ENCODE data around the gene RAB5IF. TPM values are rescaled to one million over a fixed set of nuclear protein-coding genes. Genes with fewer than 3 reads are reported as not detected.
"Not testable (repeated sequence)": the region's sequence is repeated elsewhere in the genome, so short reads cannot be mapped to it uniquely, and the experiment has no call there.

The RAB5IF gene
- polyA plus RNA-seq (ENCODE audit: insufficient read depth in 1 of 5, insufficient read length in 5 of 5, low replicate concordance in 1 of 5): 10 to 100 TPM; 38.7 to 65.5 (median 46.7) TPM
- long read RNA-seq, donor 1, transcript RAB5IF-202 (4 exons, 1,114 nt): major isoform, 51 of 90 reads
- long read RNA-seq, donor 1, partial matches to known transcripts: 31 of 90 reads
- long read RNA-seq, donor 1, other reads (novel, unspliced or antisense): 0 of 90 reads
- long read RNA-seq, donor 2, transcript RAB5IF-202 (4 exons, 1,114 nt): major isoform, 23 of 25 reads
- long read RNA-seq, donor 2, partial matches to known transcripts: 0 of 25 reads
- long read RNA-seq, donor 2, other reads (novel, unspliced or antisense): 0 of 25 reads
- long read RNA-seq, donor 3, transcript RAB5IF-202 (4 exons, 1,114 nt): major isoform, 30 of 41 reads
- long read RNA-seq, donor 3, partial matches to known transcripts: 7 of 41 reads
- long read RNA-seq, donor 3, other reads (novel, unspliced or antisense): 0 of 41 reads
- long read RNA-seq, donor 4, transcript RAB5IF-202 (4 exons, 1,114 nt): major isoform, 21 of 35 reads
- long read RNA-seq, donor 4, partial matches to known transcripts: 13 of 35 reads
- long read RNA-seq, donor 4, other reads (novel, unspliced or antisense): 0 of 35 reads
- long read RNA-seq, donor 5, transcript RAB5IF-202 (4 exons, 1,114 nt): major isoform, 51 of 67 reads
- long read RNA-seq, donor 5, partial matches to known transcripts: 10 of 67 reads
- long read RNA-seq, donor 5, other reads (novel, unspliced or antisense): 0 of 67 reads
- long read RNA-seq, donor 6, transcript RAB5IF-202 (4 exons, 1,114 nt): major isoform, 54 of 58 reads
- long read RNA-seq, donor 6, partial matches to known transcripts: 0 of 58 reads
- long read RNA-seq, donor 6, other reads (novel, unspliced or antisense): 0 of 58 reads
- long read RNA-seq, donor 7, transcript RAB5IF-202 (4 exons, 1,114 nt): major isoform, 30 of 33 reads
- long read RNA-seq, donor 7, partial matches to known transcripts: 0 of 33 reads
- long read RNA-seq, donor 7, other reads (novel, unspliced or antisense): 0 of 33 reads
- long read RNA-seq, donor 8, transcript RAB5IF-202 (4 exons, 1,114 nt): major isoform, 21 of 23 reads
- long read RNA-seq, donor 8, partial matches to known transcripts: 0 of 23 reads
- long read RNA-seq, donor 8, other reads (novel, unspliced or antisense): 0 of 23 reads

- peak; percentile 100 for DNase-seq
These were observed at the start of gene RAB5IF for GRCh38 chr20:36605399-36606157. RAB5IF (plus strand) TSS chr20:36605779; CDS start chr20:36605952, 173 bp downstream.

DNA sequence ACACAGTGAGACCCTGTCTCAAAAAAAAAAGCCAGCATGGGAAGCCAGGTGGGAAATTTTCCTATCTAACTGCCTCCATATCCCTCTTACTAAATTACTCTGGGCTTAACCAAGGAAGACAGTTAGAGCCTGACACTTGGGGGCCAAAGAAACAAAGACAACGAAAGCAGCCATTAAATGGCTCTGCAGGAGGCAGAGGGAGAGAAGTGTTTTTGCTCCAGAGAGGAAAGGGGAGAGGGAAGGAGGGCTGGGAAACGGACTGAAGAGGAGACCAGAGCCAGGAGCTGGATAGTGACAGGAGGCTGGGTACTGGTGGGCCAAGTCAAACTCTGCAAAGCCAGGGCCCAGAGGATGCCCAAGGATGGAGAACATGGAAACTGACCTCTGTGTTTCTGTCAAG is 42.9 kb upstream of the RAB5IF start:
- no peak for DNase-seq

DNA sequence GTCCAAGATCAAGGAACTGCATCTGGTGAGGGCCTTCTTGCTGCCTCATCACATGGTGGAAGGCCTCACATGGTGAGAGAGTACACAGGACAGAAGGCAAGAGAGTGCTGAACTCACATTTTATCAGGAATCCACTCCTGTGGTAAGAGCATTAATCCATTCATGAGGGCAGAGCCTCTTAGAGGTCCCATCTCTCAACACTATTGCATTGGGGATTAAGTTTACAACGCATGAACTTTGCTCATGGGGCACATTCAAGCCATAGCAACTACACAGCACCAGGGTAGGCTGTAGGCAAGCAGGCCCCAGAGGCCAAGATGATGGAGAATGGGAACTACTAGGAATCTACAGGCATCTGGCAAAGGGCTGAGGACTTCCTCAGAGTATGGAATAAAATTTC is 42.2 kb upstream of the RAB5IF start:
- no peak for DNase-seq

DNA sequence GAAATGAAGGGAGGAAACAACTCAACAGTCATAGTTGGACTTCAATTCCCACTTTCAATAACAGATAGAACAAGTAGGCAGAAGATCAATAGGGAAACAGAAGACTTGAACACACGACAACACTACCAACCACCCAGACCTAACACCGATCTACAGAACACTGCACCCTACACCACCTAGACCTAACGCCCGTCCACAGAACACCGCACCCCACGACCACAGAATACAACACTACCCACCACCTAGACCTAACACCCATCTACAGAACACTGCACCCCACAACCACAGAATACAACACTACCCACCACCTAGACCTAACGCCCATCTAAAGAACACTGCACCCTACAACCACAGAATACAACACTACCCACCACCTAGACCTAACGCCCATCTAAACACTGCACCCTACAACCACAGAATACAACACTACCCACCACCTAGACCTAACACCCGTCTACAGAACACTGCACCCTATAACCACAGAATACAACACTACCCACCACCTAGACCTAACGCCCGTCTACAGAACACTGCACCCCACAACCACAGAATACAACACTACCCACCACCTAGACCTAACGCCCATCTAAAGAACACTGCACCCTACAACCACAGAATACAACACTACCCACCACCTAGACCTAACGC is 41.4 kb upstream of the RAB5IF start:
- not testable (repeated sequence) for DNase-seq

DNA sequence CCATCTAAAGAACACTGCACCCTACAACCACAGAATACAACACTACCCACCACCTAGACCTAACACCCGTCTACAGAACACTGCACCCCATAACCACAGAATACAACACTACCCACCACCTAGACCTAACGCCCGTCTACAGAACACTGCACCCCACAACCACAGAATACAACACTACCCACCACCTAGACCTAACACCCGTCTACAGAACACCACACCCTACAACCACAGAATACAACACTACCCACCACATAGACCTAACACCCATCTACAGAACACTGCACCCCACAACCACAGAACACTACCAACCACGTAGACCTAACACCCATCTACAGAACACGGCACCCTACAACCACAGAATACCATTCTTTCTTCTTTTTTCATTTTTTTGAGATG is 40.9 kb upstream of the RAB5IF start:
- not testable (repeated sequence) for DNase-seq

DNA sequence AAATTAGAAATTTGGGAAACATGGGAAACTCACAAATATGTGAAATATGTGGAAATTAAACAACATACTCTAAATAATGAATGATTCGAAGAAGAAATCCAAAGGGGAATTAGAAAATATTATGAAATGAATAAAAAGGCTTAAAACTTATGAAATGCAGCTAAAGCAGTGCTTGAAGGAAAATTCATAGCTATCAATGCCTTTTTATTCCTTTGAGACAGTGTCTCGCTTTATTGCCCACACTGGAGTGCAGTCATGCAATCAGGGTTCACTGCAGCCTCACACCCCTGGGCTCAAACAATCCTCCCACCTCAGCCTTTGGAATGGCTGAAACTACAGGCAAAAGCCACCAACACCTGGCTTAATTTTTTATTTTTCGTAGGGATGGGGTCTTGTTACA is 40.1 kb upstream of the RAB5IF start:
- no peak for DNase-seq

DNA sequence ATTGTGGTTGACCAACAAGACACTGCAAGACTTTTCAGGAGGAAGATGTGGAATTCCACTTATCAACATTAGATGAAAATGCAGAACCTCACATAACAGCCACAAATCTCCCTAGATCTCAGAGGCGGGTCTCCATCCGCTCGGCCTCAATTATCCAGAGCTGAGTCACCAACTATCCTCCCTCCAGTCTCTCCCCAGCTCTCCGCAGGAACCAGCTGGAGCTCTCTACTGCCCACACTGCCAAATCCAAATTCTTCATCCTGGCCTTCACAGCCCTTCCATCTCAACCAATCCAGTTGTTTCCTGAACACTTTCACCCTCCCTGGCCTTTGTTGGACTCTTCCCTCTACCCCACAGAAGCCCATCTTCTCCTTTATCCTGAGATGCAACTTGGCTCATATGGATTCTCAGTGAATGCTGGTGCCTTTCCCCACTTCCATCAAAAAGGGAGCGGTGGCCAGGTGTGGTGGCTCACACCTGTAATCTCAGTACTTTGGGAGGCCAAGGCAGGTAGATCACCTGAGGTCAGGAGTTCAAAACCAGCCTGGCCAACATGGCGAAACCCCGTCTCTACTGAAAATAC is 35.6 kb upstream of the RAB5IF start:
- DNase-seq: no peak

DNA sequence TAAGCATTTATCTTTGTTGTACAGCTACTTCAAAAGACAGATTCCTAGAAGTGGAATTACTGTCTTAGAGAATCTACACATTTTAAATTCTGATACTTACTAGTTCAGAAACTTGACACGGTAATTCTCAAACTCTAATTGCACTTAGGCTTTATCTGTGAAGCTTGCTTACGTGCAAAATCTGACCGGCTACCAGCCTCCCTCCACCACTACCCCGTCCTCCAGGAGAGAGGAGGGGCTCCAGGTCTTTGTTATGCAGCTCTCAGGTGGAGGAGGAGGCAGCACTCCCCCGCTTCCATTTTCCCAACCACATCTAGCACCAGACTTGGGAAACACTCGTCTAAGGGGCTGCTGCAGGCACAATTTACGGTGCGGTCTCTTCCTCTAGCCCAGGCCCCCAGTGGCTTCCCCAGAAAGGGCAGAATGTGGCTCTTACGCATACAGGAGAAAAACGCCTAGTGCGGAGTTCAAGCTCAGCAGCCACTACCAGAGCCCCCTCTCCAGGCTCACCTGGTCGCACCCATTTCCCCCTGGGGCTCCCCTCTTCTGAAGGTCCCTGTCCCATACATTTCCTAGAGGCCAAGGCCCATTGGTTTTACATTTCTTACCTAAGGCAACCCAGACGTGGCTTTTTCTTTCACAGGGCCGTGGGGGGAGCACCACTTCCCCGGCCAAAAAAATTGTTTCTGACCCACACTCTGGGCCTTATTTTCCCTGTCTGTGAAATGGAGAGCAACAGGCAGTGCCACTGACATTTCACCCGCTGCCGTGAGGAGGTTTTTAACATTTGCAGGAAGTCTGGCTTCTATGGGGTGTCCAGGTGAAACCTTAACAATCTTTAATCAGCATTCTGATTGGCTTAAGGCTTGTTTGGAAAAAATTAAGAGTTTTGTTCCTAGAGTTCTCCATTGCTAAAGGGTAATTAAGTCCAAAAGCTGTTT is 33.7 kb upstream of the RAB5IF start:
- peak; percentile 30 to 45 for DNase-seq

GRCh38 chr20:36572701-36573102 is 32.9 kb upstream of the RAB5IF start:
- peak; percentile 31 to 48 for DNase-seq

GRCh38 chr20:36573103-36573797 is 32.3 kb upstream of the RAB5IF start, which contains the start of gene TGIF2:
TGIF2 (plus strand) TSS chr20:36573597; CDS start chr20:36578775, 5,178 bp downstream.
- peak; percentile 92 to 93 for DNase-seq

GRCh38 chr20:36573798-36574365 is 31.7 kb upstream of the RAB5IF start:
- DNase-seq: peak in 1 of 2 donors; percentile 56

- DNase-seq: peak; percentile 47 to 64
These were observed 31.0 kb upstream of the RAB5IF start for GRCh38 chr20:36574366-36575135.

DNA sequence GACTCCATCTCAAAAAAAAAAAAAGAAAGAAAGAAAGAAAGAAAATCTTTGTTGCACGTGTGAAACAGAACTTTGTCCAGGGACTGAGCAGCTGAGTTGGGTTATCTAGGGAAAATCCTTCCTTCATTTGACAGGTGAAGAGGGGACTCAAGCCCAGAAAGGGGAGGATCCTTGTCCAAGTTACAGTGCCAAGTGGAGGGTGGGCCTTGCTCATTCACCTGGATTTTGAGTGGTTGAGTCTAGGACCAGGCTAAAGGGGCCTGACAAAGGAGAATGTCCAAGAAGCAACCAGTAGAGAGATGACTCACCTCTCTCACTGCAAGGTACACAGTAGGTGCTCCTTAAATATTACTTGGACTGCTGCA is 29.5 kb upstream of the RAB5IF start:
- DNase-seq: no peak

DNA sequence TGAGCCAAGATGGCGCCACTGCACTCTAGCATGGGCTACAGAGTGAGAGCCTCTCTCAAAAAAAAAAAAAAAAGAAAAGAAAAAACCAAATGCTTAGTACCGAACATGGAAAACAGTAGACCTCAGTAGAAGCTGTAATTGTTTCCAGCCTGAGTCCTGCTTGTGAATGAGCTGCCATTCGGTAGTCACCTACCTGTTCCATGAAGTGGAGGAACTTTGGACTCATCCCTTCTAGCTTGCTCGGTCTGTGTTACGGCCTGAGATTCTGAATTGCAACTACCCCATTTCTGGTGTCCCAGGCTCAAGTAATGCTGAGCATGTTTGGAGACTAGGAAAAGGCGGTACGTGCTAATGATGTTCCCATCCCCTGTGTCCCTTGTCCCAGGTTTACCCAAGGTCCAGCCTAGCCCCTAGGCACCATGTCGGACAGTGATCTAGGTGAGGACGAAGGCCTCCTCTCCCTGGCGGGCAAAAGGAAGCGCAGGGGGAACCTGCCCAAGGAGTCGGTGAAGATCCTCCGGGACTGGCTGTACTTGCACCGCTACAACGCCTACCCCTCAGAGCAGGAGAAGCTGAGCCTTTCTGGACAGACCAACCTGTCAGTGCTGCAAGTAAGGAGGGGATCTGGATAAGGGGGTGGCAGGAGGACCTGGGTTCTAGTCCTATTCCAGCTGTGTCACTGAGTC is 27.1 kb upstream of the RAB5IF start:
- no peak for DNase-seq

- DNase-seq: no peak
These were observed 25.5 kb upstream of the RAB5IF start for GRCh38 chr20:36579996-36580545.

- DNase-seq: no peak
These were observed 23.3 kb upstream of the RAB5IF start for GRCh38 chr20:36582322-36582721.

All from right lung (tissue), 10 donors.